GM12878 (cell line): ENCODE measurements around the gene PPP4R4. TPM values are rescaled to one million over a fixed set of nuclear protein-coding genes. Genes with fewer than 3 reads are reported as not detected.

ENCODE experiments used
- ATAC-seq: fragments of 200-7000 bp; cut with Tn5 transposase; 3 replicates; pipeline ENCODE4 v1.9.1; 2020; ENCODE audit warnings: mild to moderate bottlenecking, moderate library complexity
- BruUV-seq: library from RNA; stranded (reverse); fragments of 400-500 nt; replicated peaks from 2 replicates; lab custom pipeline; 2021; lab: Mats Ljungman, UMichigan
- CTCF ChIA-PET: fragments of 300-600 bp; sonication (Branson Sonifier 250); formaldehyde crosslinking; extraction: SDS; loops from one replicate; lab custom pipeline; 2021; ENCODE audit warnings: inconsistent platforms; lab: Yijun Ruan, JAX
- POLR2A ChIA-PET: fragments of 350-600 bp; formaldehyde crosslinking; extraction: SDS; loops from one replicate; lab custom pipeline; 2021; ENCODE audit warnings: inconsistent platforms; lab: Charles Lee
- RAD21 ChIA-PET: fragments of 300-600 bp; sonication (Branson Sonifier 250); formaldehyde crosslinking; loops from one replicate; lab custom pipeline; 2023; ENCODE audit warnings: antibody characterized with exemption; ENCODE audit not compliant: unreplicated experiment; lab: Charles Lee
- SMC1A ChIA-PET: fragments of 300-600 bp; sonication (Branson Sonifier 250); formaldehyde crosslinking; loops from one replicate; lab custom pipeline; 2023; ENCODE audit not compliant: unreplicated experiment, uncharacterized antibody; lab: Charles Lee
- DNase-seq: peaks from one replicate; pipeline ENCODE4 v3.0.0-alpha.2; 2011; ENCODE audit warnings: low read depth, low spot score
- FAIRE-seq: peaks from 3 replicates; lab custom pipeline; 2011; peaks lifted over from hg19 to GRCh38; lab: Jason Lieb, UNC
- H2AFZ ChIP-seq: 2 replicates; pipeline ENCODE4 v1.6.0; 2011; ENCODE audit warnings: low read depth, low read length, control low read depth; ENCODE audit not compliant: control insufficient read depth
- H3K27ac ChIP-seq: 2 replicates; pipeline ENCODE4 v1.5.1; 2011; ENCODE audit warnings: control low read depth; ENCODE audit not compliant: control insufficient read depth, insufficient read depth
- H3K27me3 ChIP-seq, 2 experiments: replicated peaks in 1 of 2; 2 replicates each; pipeline versions ENCODE4 v1.6.0 to v1.6.1; 2011; ENCODE audit warnings: low read length in 1 of 2; ENCODE audit not compliant: control insufficient read depth in 2 of 2, insufficient read depth in 2 of 2
- H3K36me3 ChIP-seq, 2 experiments: 2 replicates each; pipeline ENCODE4 v1.5.1; 2011; ENCODE audit warnings: low read length in 1 of 2; ENCODE audit not compliant: control insufficient read depth in 2 of 2, insufficient read depth in 2 of 2
- H3K4me1 ChIP-seq: 2 replicates; pipeline ENCODE4 v1.6.1; 2011; ENCODE audit warnings: mild to moderate bottlenecking, low read length, moderate library complexity, mixed read lengths; ENCODE audit not compliant: control insufficient read depth, insufficient read depth
- H3K4me2 ChIP-seq: 2 replicates; pipeline ENCODE4 v1.6.0; 2011; ENCODE audit warnings: control low read depth; ENCODE audit not compliant: control insufficient read depth, insufficient read depth
- H3K4me3 ChIP-seq: fragments of 200-600 bp; sonication (generic); 2 replicates; pipeline ENCODE4 v1.5.1; 2016
- H3K79me2 ChIP-seq: 2 replicates; pipeline ENCODE4 v1.6.0; 2011; ENCODE audit warnings: low read length; ENCODE audit not compliant: control insufficient read depth, insufficient read depth
- H3K9ac ChIP-seq: 2 replicates; pipeline ENCODE4 v1.8.0; 2011; ENCODE audit warnings: low read length, control low read depth, mixed read lengths; ENCODE audit not compliant: control insufficient read depth, insufficient read depth
- H3K9me3 ChIP-seq: replicated peaks from 3 replicates; pipeline ENCODE4 v1.5.1; 2011; ENCODE audit warnings: mild to moderate bottlenecking, low read length; ENCODE audit not compliant: control insufficient read depth, insufficient read depth
- H4K20me1 ChIP-seq: 2 replicates; pipeline ENCODE4 v1.6.0; 2011; ENCODE audit not compliant: control insufficient read depth, insufficient read depth
- ATF3 ChIP-seq: IDR thresholded peaks from 2 replicates; pipeline ENCODE4 v1.6.1; 2011; ENCODE audit warnings: low read depth, mild to moderate bottlenecking, low read length, moderate library complexity, borderline replicate concordance; ENCODE audit errors: extremely low read depth
- CEBPB ChIP-seq, 2 experiments: fragments of 150-350 bp in 1 of 2; IDR thresholded peaks; 2 replicates each; pipeline ENCODE4 v1.6.1; 2012 to 2014; ENCODE audit warnings: low read depth in 2 of 2, low read length in 2 of 2, borderline replicate concordance in 1 of 2, inconsistent platforms in 1 of 2
- CTCF ChIP-seq, 3 experiments: IDR thresholded peaks in 2 of 3; conservative IDR thresholded peaks in 1 of 3; 2 replicates each; pipeline ENCODE4 v1.5.1; 2011; ENCODE audit warnings: low read depth in 3 of 3, low read length in 3 of 3, mild to moderate bottlenecking in 3 of 3, control low read depth in 2 of 3, moderate library complexity in 2 of 3, inconsistent platforms in 1 of 3, mixed read lengths in 1 of 3; ENCODE audit not compliant: control insufficient read depth in 2 of 3, insufficient read depth in 1 of 3; ENCODE audit errors: extremely low read depth in 1 of 3
- HDAC6 ChIP-seq: fragments of 200-600 bp; sonication (generic); IDR thresholded peaks from one replicate; pipeline ENCODE4 v1.8.0; 2017; ENCODE audit warnings: antibody characterized with exemption; ENCODE audit not compliant: unreplicated experiment
- HSF1 ChIP-seq: fragments of 150-350 bp; IDR thresholded peaks from 2 replicates; pipeline ENCODE4 v1.6.1; 2014; ENCODE audit warnings: mild to moderate bottlenecking, low read depth, low read length
- IRF5 ChIP-seq: fragments of 450-650 bp; IDR thresholded peaks from 2 replicates; pipeline ENCODE4 v1.6.1; 2017; ENCODE audit warnings: borderline replicate concordance
- JUNB ChIP-seq: IDR thresholded peaks from 2 replicates; pipeline ENCODE4 v1.6.1; 2016; ENCODE audit warnings: antibody characterized with exemption, mild to moderate bottlenecking
- NFYB ChIP-seq: IDR thresholded peaks from 2 replicates; pipeline ENCODE4 v1.6.1; 2011; ENCODE audit warnings: low read depth, mild to moderate bottlenecking, low read length, improper control_type of control experiment, moderate library complexity; ENCODE audit not compliant: insufficient read depth
- PRDM15 ChIP-seq: fragments of 450-650 bp; formaldehyde crosslinking; IDR thresholded peaks from 2 replicates; pipeline ENCODE4 v1.4.0; 2020; ENCODE audit warnings: mild to moderate bottlenecking, moderate library complexity
- RAD51 ChIP-seq: fragments of 450-650 bp; IDR thresholded peaks from 2 replicates; pipeline ENCODE4 v1.6.1; 2016; ENCODE audit warnings: moderate library complexity, mild to moderate bottlenecking, inconsistent platforms
- SREBF1 ChIP-seq: IDR thresholded peaks from 2 replicates; pipeline ENCODE4 v1.6.1; 2012; ENCODE audit warnings: mild to moderate bottlenecking, low read length
- TCF3 ChIP-seq: IDR thresholded peaks from 2 replicates; pipeline ENCODE4 v1.6.1; 2012; ENCODE audit warnings: low read depth, mild to moderate bottlenecking, low read length, borderline replicate concordance; ENCODE audit not compliant: insufficient read depth
- USF2 ChIP-seq: IDR thresholded peaks from 2 replicates; pipeline ENCODE4 v1.6.1; 2011; ENCODE audit warnings: low read depth, low read length, improper control_type of control experiment, borderline replicate concordance
- ZZZ3 ChIP-seq: IDR thresholded peaks from 2 replicates; pipeline ENCODE4 v1.6.1; 2011; ENCODE audit warnings: low read depth; ENCODE audit not compliant: control insufficient read depth, insufficient read length
- WGBS: methylation state at CpG from one replicate; pipeline ENCODE4 v1.1.6; 2016; ENCODE audit warnings: low lambda C conversion rate; ENCODE audit not compliant: insufficient replicate concordance, insufficient coverage; ENCODE audit errors: missing lambda C conversion rate; 5-methylcytosine and 5-hydroxymethylcytosine counted together
- in situ Hi-C: fragments of 300-500 bp; cut with MboI; formaldehyde crosslinking; loops from 9 replicates; pipeline ENCODE4 v1.14.3; 2018; ENCODE audit warnings: mixed read lengths
- intact Hi-C: fragments of 100-400 bp; cut with micrococcal nuclease; formaldehyde crosslinking; loops from one replicate; pipeline ENCODE4 v1.14.2; 2022; ENCODE audit not compliant: unreplicated experiment
- polyA plus RNA-seq, 11 experiments: library from polyadenylated mRNA; depleted of rRNA in 4 of 11; unstranded in 6 of 11; stranded (reverse) in 5 of 11; fragments of >200 nt; fragmentation: Nextera tagmentation in 4 of 11; fragmentation: Illumina TruSeq in 1 of 11; extraction: Ambion mirVana in 4 of 11; extraction: Trizol in 1 of 11; gene quantifications; 1 replicate in 1 of 11; 2 replicates in 10 of 11; pipeline versions ENCODE4 v1.2.1 to v1.2.3, GENCODE V29; 2011 to 2016; ENCODE audit warnings: inconsistent platforms in 2 of 11, missing spikeins in 2 of 11, low read depth in 1 of 11
- total RNA-seq, 4 experiments: library from RNA; depleted of rRNA in 3 of 4; stranded (reverse); fragments of >200 nt in 3 of 4; fragmentation: Illumina TruSeq in 1 of 4; extraction: Trizol in 1 of 4; gene quantifications; 2 replicates each; pipeline versions ENCODE4 v1.2.1 to v1.2.3, GENCODE V29; 2013 to 2021

Gene PPP4R4
- total and polyA plus RNA-seq, 10 of the 15 experiments (the other 5 are each of a cell fraction or from before 2014, with no cell fraction given) = 0.01 to 0.13 (median 0.08) TPM; not detected in 4

GRCh38 chr14:94314890-94315289 lies 140.8 kb downstream of the PPP4R4 start:
- ATAC-seq = no peak
- no peak overlapping the region for H2AFZ ChIP-seq
- intact Hi-C loops (no loop called here), in situ Hi-C loops (no loop called here)
- SMC1A ChIA-PET = interaction anchor here (0.7 kb wide), 1 partner anchor 8 kb away, joined by 3 read pairs; no protein-coding TSS in a partner anchor
- H3K36me3 ChIP-seq = no peaks in the 10 kb centered on the region
- no peaks in the 10 kb centered on the region for H3K79me2 ChIP-seq
- BruUV-seq = no TSS peak
- H3K9ac ChIP-seq = no peak overlapping the region
- RAD21 ChIA-PET = no interaction called here
- CTCF ChIA-PET = no interaction called here
- no peaks in the 10 kb centered on the region for H3K4me1 ChIP-seq
- H3K27me3 ChIP-seq = no peaks in the 10 kb centered on the region
- H4K20me1 ChIP-seq = no peaks in the 10 kb centered on the region
- DNase-seq = no peak
- H3K4me2 ChIP-seq = no peak overlapping the region
- FAIRE-seq = no peak
- POLR2A ChIA-PET = no interaction called here
- no peak overlapping the region for H3K4me3 ChIP-seq
- WGBS = 23% methylated on average over 2 of the region's 2 CpGs
- no peaks in the 10 kb centered on the region for H3K9me3 ChIP-seq
- H3K27ac ChIP-seq = no peak overlapping the region
- TF ChIP-seq NFYB = no peak
- TF ChIP-seq CTCF (IDR thresholded peaks at IDR 0.05 in 2 of 3, conservative IDR thresholded peaks at IDR 0.05 in 1 of 3; ENCODE audit: control insufficient read depth in 2 of 3, extremely low read depth in 1 of 3, insufficient read depth in 1 of 3, low read depth in 3 of 3, low read length in 3 of 3) = no peak
- TF ChIP-seq ZZZ3 = no peak
- TF ChIP-seq USF2 = no peak
- no peak for TF ChIP-seq PRDM15 (CRISPR knock-in tag)
- no peak for TF ChIP-seq HDAC6
- no peak for TF ChIP-seq SREBF1
- TF ChIP-seq JUNB = no peak
- no peak for TF ChIP-seq ATF3
- TF ChIP-seq IRF5 = no peak
- no peak for TF ChIP-seq HSF1
- no peak for TF ChIP-seq TCF3
- no peak for TF ChIP-seq CEBPB (IDR thresholded peaks at IDR 0.05; ENCODE audit: borderline replicate concordance in 1 of 2, low read depth in 2 of 2, low read length in 2 of 2)
- TF ChIP-seq RAD51 = no peak
